ENCODE results near the gene CADM2. TPM values are rescaled to one million over a fixed set of nuclear protein-coding genes. Genes with fewer than 3 reads are reported as not detected.

The CADM2 gene
- total and polyA plus RNA-seq, 2 donors from 2014 or later = 0.06 to 0.25 TPM

GRCh38 chr3:84959470-84960271 is 882 bp downstream of the CADM2 start:
- TF ChIP-seq CTCF (IDR thresholded peaks at IDR 0.05; ENCODE audit: borderline replicate concordance, extremely low read depth, insufficient read depth) = no peak
- Histone ChIP-seq H3K27ac (ENCODE audit: low read depth in 2 of 2, low read length in 2 of 2) (no peak overlapping the region), H3K27me3 (ENCODE audit: control insufficient read depth, insufficient read depth, low read length) (peaks cover 27% of the 10 kb centered on the region), H3K4me1 (ENCODE audit: control insufficient read depth in 2 of 3, insufficient read depth in 2 of 3, low read depth in 1 of 3, low read length in 3 of 3) (peaks cover 0 to 8% (median 0%) of the 10 kb centered on the region in 3 donors), H3K36me3 (ENCODE audit: control insufficient read depth in 2 of 3, insufficient read depth in 3 of 3, low read length in 3 of 3) (no peaks in the 10 kb centered on the region), H3K9ac (ENCODE audit: low read length in 3 of 3) (no peak overlapping the region), H3K9me3 (ENCODE audit: control insufficient read depth in 2 of 3, insufficient read depth in 1 of 3, low read length in 3 of 3) (no peaks in the 10 kb centered on the region), H3K4me3 (ENCODE audit: low read length in 3 of 3) (peak overlapping the region in 2 of 3 donors; percentile 39 to 74)
- DNase-seq (peak in 3 of 5 donors; percentile 11 to 52 (median 13)), FAIRE-seq (no peak)
- intact Hi-C loops (cut with DNase I) = no loop called here

- H3K4me3 ChIP-seq (ENCODE audit: low read length in 3 of 3) = no peak overlapping the region
- intact Hi-C loops (cut with DNase I) = no loop called here
Observed at GRCh38 chr3:84960581-84960980, 1.8 kb downstream of the CADM2 start.

GRCh38 chr3:84961011-84961410 is 2.2 kb downstream of the CADM2 start:
- peaks cover 27% of the 10 kb centered on the region for H3K27me3 ChIP-seq (ENCODE audit: control insufficient read depth, insufficient read depth, low read length)

More at GRCh38 chr3:84960581-84960980, 1.8 kb downstream of the CADM2 start:
- H3K27me3 ChIP-seq (ENCODE audit: control insufficient read depth, insufficient read depth, low read length) = peaks cover 27% of the 10 kb centered on the region
- no peak for TF ChIP-seq CTCF (IDR thresholded peaks at IDR 0.05; ENCODE audit: borderline replicate concordance, extremely low read depth, insufficient read depth)
- H3K9me3 ChIP-seq (ENCODE audit: control insufficient read depth in 2 of 3, insufficient read depth in 1 of 3, low read length in 3 of 3) = no peaks in the 10 kb centered on the region
- no peak for FAIRE-seq
- H3K36me3 ChIP-seq (ENCODE audit: control insufficient read depth in 2 of 3, insufficient read depth in 3 of 3, low read length in 3 of 3) = no peaks in the 10 kb centered on the region
- peaks cover 0 to 8% (median 0%) of the 10 kb centered on the region in 3 donors for H3K4me1 ChIP-seq (ENCODE audit: control insufficient read depth in 2 of 3, insufficient read depth in 2 of 3, low read depth in 1 of 3, low read length in 3 of 3)
- H3K9ac ChIP-seq (ENCODE audit: low read length in 3 of 3) = no peak overlapping the region
- H3K27ac ChIP-seq (ENCODE audit: low read depth in 2 of 2, low read length in 2 of 2) = no peak overlapping the region
- no peak for DNase-seq

More at GRCh38 chr3:84961011-84961410, 2.2 kb downstream of the CADM2 start:
- Histone ChIP-seq H3K4me1 (ENCODE audit: control insufficient read depth in 2 of 3, insufficient read depth in 2 of 3, low read depth in 1 of 3, low read length in 3 of 3) (peaks cover 0 to 8% (median 0%) of the 10 kb centered on the region in 3 donors), H3K9ac (ENCODE audit: low read length in 3 of 3) (no peak overlapping the region), H3K27ac (ENCODE audit: low read depth in 2 of 2, low read length in 2 of 2) (no peak overlapping the region), H3K36me3 (ENCODE audit: control insufficient read depth in 2 of 3, insufficient read depth in 3 of 3, low read length in 3 of 3) (no peaks in the 10 kb centered on the region), H3K9me3 (ENCODE audit: control insufficient read depth in 2 of 3, insufficient read depth in 1 of 3, low read length in 3 of 3) (no peaks in the 10 kb centered on the region), H3K4me3 (ENCODE audit: low read length in 3 of 3) (no peak overlapping the region)
- DNase-seq (no peak), FAIRE-seq (no peak)
- TF ChIP-seq CTCF (IDR thresholded peaks at IDR 0.05; ENCODE audit: borderline replicate concordance, extremely low read depth, insufficient read depth) = no peak
- intact Hi-C loops (cut with DNase I) = no loop called here

All from kidney (tissue), 14 donors.